Measurements from ENCODE around the gene E2F4. TPM values are rescaled to one million over a fixed set of nuclear protein-coding genes. Genes with fewer than 3 reads are reported as not detected.

Gene E2F4
- total and polyA plus RNA-seq, 2 experiments from 2014 or later, result 67.0 to 135 TPM

DNA sequence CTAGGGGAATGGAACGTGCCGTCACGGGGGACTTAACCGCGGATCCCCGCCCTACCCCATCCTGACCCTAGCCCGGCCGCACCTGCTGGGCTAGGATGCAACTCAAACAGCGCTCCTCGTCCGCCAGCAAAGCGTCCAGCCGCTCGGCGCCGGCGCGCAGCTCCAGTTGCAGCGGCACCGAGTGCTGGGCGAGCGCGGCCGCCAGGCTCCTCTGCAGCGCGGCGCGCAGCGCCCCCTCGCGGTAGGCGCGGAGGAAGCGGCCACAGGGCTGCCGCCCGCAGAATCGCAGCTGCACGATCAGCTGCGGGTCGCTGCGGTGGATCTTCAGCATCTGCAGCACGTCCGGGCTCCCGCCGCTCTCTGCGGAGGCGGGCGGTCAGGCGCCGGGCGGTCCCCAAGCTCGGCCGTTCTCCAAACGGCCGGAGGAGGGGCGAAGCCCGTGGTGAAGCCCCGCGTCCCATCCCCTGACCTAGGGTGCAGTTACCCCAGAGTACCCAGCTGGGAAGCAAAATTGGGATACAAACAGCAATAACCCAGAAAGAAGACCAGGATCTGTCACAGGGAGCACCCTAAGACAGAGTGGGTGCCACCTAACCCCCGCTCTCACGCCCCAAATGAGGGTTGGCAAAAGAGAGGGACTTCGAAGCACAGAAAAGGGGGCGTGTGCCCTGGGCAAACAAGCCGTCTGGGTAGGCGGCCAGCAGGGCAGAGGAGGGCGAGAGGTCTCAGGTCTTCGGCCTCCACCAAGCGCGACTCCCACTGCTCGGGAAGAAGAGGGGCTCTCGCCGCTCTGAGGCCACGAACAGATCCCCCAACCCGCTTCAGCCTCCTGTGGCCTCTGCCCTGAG is 36.4 kb upstream of the E2F4 start (continued):
- TF ChIP-seq CREB1 (CRISPR knock-in tag; IDR thresholded peaks at IDR 0.05; ENCODE audit: low read depth) (peak; percentile 20; the same call in 1 of the 2 replicates), EZH2 (IDR thresholded peaks at IDR 0.05; ENCODE audit: low read depth, unreplicated experiment) (no peak), ZNF114 (CRISPR knock-in tag; IDR thresholded peaks at IDR 0.05) (no peak), EZH2phosphoT487 (IDR thresholded peaks at IDR 0.05; ENCODE audit: unreplicated experiment) (peak; percentile 78), NANOG (IDR thresholded peaks at IDR 0.05; ENCODE audit: borderline replicate concordance) (no peak)

GRCh38 chr16:67156143-67156844 is 35.7 kb upstream of the E2F4 start:
- H3K9me2 ChIP-seq (ENCODE audit: insufficient read depth), result no peaks in the 10 kb centered on the region
- no peak overlapping the region for H3K27ac Mint-ChIP-seq
- no peaks in the 10 kb centered on the region; the same call in 2 of the 3 replicates for H3K36me3 Mint-ChIP-seq (ENCODE audit: low read depth)
- no peak overlapping the region for H3K27ac ChIP-seq (ENCODE audit: low read depth)
- peaks cover 29% of the 10 kb centered on the region; the same call in 1 of the 2 replicates for H3K4me1 ChIP-seq (ENCODE audit: insufficient read depth)
- peaks cover 5% of the 10 kb centered on the region; the same call in 1 of the 2 replicates for H4K20me1 ChIP-seq (replicated peaks; ENCODE audit: insufficient read depth)
- ATAC-seq (no peak), DNase-seq (ENCODE audit: low spot score) (no peak)
- no peak overlapping the region for H3K4me3 ChIP-seq
- H3K27me3 ChIP-seq (ENCODE audit: insufficient read depth), result peaks cover 100% of the 10 kb centered on the region
- H2AFZ ChIP-seq, result no peak overlapping the region
- H3F3A ChIP-seq (replicated peaks; ENCODE audit: low read depth), result peaks cover 6% of the 10 kb centered on the region; the same call in 1 of the 2 replicates
- H3K4me1 Mint-ChIP-seq, result peaks cover 17% of the 10 kb centered on the region; the same call in 2 of the 3 replicates
- H3K27me3 Mint-ChIP-seq (ENCODE audit: insufficient read depth, low read depth, poor library complexity), result peaks cover 98% of the 10 kb centered on the region
- H3K36me3 ChIP-seq (ENCODE audit: insufficient read depth), result no peaks in the 10 kb centered on the region
- H3K79me2 ChIP-seq (replicated peaks; ENCODE audit: insufficient read depth), result no peaks in the 10 kb centered on the region
- TF ChIP-seq REST (IDR thresholded peaks at IDR 0.05; ENCODE audit: unreplicated experiment) (no peak), CTCF (conservative IDR thresholded peaks at IDR 0.05; ENCODE audit: low read depth in 2 of 2) (peak in 1 of 2 experiments; percentile 14; a peak in 1 of 4 replicates), POLR2AphosphoS5 (IDR thresholded peaks at IDR 0.05; ENCODE audit: low read depth) (no peak), STAT1 (IDR thresholded peaks at IDR 0.05; ENCODE audit: unreplicated experiment) (no peak), ZNF114 (CRISPR knock-in tag; IDR thresholded peaks at IDR 0.05) (no peak), EZH2 (IDR thresholded peaks at IDR 0.05; ENCODE audit: low read depth, unreplicated experiment) (peak; percentile 56)
- no peak overlapping the region for H3K4me2 ChIP-seq
- no peak overlapping the region; the same call in 2 of the 3 replicates for H3K4me3 Mint-ChIP-seq
- peaks cover 4% of the 10 kb centered on the region; the same call in 2 of the 3 replicates for H3K9me3 Mint-ChIP-seq
